HEK293T (cell line): Measurements from ENCODE around the gene HACD2.

Source experiments
- BHLHE40 ChIP-seq: fragments of 450-650 bp; IDR thresholded peaks from 2 replicates; pipeline ENCODE4 v1.6.1; 2016; ENCODE audit warnings: mild to moderate bottlenecking, moderate library complexity, borderline replicate concordance
- FOXA1 ChIP-seq: fragments of 450-650 bp; IDR thresholded peaks from 2 replicates; pipeline ENCODE4 v1.6.1; 2016; ENCODE audit warnings: mild to moderate bottlenecking
- FOXK2 ChIP-seq: fragments of 450-650 bp; IDR thresholded peaks from 2 replicates; pipeline ENCODE4 v1.6.1; 2016; ENCODE audit warnings: mild to moderate bottlenecking
- PKNOX1 ChIP-seq: fragments of 450-650 bp; IDR thresholded peaks from 2 replicates; pipeline ENCODE4 v1.6.1; 2016
- SP1 ChIP-seq: fragments of 450-650 bp; IDR thresholded peaks from 2 replicates; pipeline ENCODE4 v1.6.1; 2017
- TARDBP ChIP-seq: fragments of 450-650 bp; IDR thresholded peaks from 2 replicates; pipeline ENCODE4 v1.6.1; 2016

GRCh38 chr3:123511726-123512125, 73.1 kb downstream of the HACD2 start:
- TF ChIP-seq BHLHE40 (no peak), SP1 (no peak), FOXA1 (no peak), TARDBP (no peak), FOXK2 (no peak), PKNOX1 (no peak)
